GM21423 (cell line): Measurements from ENCODE around the gene CELSR3.
A peak's percentile ranks its signal among the peaks of the same experiment; 100 is the strongest.

Source experiments
- ATAC-seq: cut with Tn5 transposase; IDR thresholded peaks from one replicate; pipeline ENCODE4 v1.9.1; 2021; ENCODE audit warnings: mild to moderate bottlenecking, moderate library complexity; ENCODE audit not compliant: unreplicated experiment

The CELSR3 gene

GRCh38 chr3:48634661-48635221, 27.9 kb downstream of the CELSR3 start:
- peak; percentile 8 for ATAC-seq

GRCh38 chr3:48633743-48634142, 28.9 kb downstream of the CELSR3 start:
- no peak for ATAC-seq

- ATAC-seq = no peak
Measured at GRCh38 chr3:48633256-48633655, 29.4 kb downstream of the CELSR3 start.

GRCh38 chr3:48631516-48632448, 30.9 kb downstream of the CELSR3 start:
- ATAC-seq = no peak

- ATAC-seq = no peak
Measured at GRCh38 chr3:48630833-48631232, 31.9 kb downstream of the CELSR3 start.

- ATAC-seq = no peak
Measured at GRCh38 chr3:48630407-48630806, 32.3 kb downstream of the CELSR3 start.

GRCh38 chr3:48629894-48630293, 32.8 kb downstream of the CELSR3 start:
- ATAC-seq = no peak

- no peak for ATAC-seq
Measured at GRCh38 chr3:48628277-48629017, 34.2 kb downstream of the CELSR3 start.

GRCh38 chr3:48625600-48625999, 37.1 kb downstream of the CELSR3 start:
- ATAC-seq = no peak

GRCh38 chr3:48624767-48625166, 37.9 kb downstream of the CELSR3 start:
- no peak for ATAC-seq

GRCh38 chr3:48623851-48624547, 38.7 kb downstream of the CELSR3 start:
- no peak for ATAC-seq

- no peak for ATAC-seq
Measured at GRCh38 chr3:48621461-48621869, 41.2 kb downstream of the CELSR3 start, which contains the start of gene TMEM89. Gene TMEM89, minus strand, starts transcription at chr3:48621769. Its CDS starts 13 bp downstream, at chr3:48621756.

- no peak for ATAC-seq
Measured at GRCh38 chr3:48619541-48620524, 42.9 kb downstream of the CELSR3 start.

GRCh38 chr3:48617559-48617958, 45.1 kb downstream of the CELSR3 start:
- no peak for ATAC-seq

- ATAC-seq = no peak
Measured at GRCh38 chr3:48614044-48614443, 48.6 kb downstream of the CELSR3 start.

GRCh38 chr3:48612309-48612708, 50.4 kb downstream of the CELSR3 start:
- ATAC-seq = no peak

GRCh38 chr3:48609088-48610005, 53.3 kb downstream of the CELSR3 start, which contains the start of gene UQCRC1:
Gene UQCRC1, minus strand, starts transcription at chr3:48609646. Its CDS starts 26 bp downstream, at chr3:48609620.
- ATAC-seq = peak; percentile 94

- no peak for ATAC-seq
Measured at GRCh38 chr3:48607519-48607918, 55.2 kb downstream of the CELSR3 start.

- ATAC-seq = no peak
Measured at GRCh38 chr3:48601622-48601994, 61.1 kb downstream of the CELSR3 start.
